SK-N-SH treated with all-trans-retinoic acid at 6 μM for 48 hours (cell line): ENCODE results near the gene GATA6.

ENCODE experiments used
- ATAC-seq: fragments of 200-7000 bp; cut with Tn5 transposase; 3 replicates; pipeline ENCODE4 v1.9.1; 2020; ENCODE audit warnings: mild to moderate bottlenecking, moderate library complexity
- ARNTL ChIP-seq: fragments of 450-650 bp; formaldehyde crosslinking; IDR thresholded peaks from 2 replicates; pipeline ENCODE4 v1.5.0; 2020; ENCODE audit warnings: low read depth, mild to moderate bottlenecking, moderate library complexity, borderline replicate concordance
- CREB5 ChIP-seq: fragments of 250-450 bp; sonication (Bioruptor Pico); IDR thresholded peaks from 2 replicates; pipeline ENCODE4 v1.5.1; 2020; ENCODE audit warnings: low read depth, mild to moderate bottlenecking, moderate library complexity
- CSDC2 ChIP-seq: fragments of 250-450 bp; sonication (Bioruptor Pico); IDR thresholded peaks from 2 replicates; pipeline ENCODE4 v1.5.0; 2020; ENCODE audit warnings: mild to moderate bottlenecking, moderate library complexity
- CSRNP3 ChIP-seq: fragments of 250-450 bp; sonication (Bioruptor Pico); IDR thresholded peaks from 2 replicates; pipeline ENCODE4 v1.5.1; 2021; ENCODE audit warnings: mild to moderate bottlenecking, moderate library complexity
- ESRRG ChIP-seq: fragments of 250-450 bp; sonication (Bioruptor Pico); IDR thresholded peaks from 2 replicates; pipeline ENCODE4 v1.6.1; 2021; ENCODE audit warnings: mild to moderate bottlenecking
- GLIS3 ChIP-seq: fragments of 250-450 bp; sonication (Bioruptor Pico); IDR thresholded peaks from 2 replicates; pipeline ENCODE4 v1.5.0; 2020; ENCODE audit warnings: mild to moderate bottlenecking, moderate library complexity
- ISL1 ChIP-seq: fragments of 250-450 bp; sonication (Bioruptor Pico); IDR thresholded peaks from 2 replicates; pipeline ENCODE4 v2.1.2; 2022; ENCODE audit warnings: mild to moderate bottlenecking, moderate library complexity
- OSR1 ChIP-seq: fragments of 250-450 bp; sonication (Bioruptor Pico); IDR thresholded peaks from 2 replicates; pipeline ENCODE4 v1.8.0; 2022; ENCODE audit warnings: moderate library complexity, mild to moderate bottlenecking, inconsistent platforms
- PATZ1 ChIP-seq: fragments of 250-450 bp; sonication (Bioruptor Pico); IDR thresholded peaks from 2 replicates; pipeline ENCODE4 v1.8.0; 2020; ENCODE audit warnings: mild to moderate bottlenecking, moderate library complexity, borderline replicate concordance
- POU6F1 ChIP-seq: fragments of 250-450 bp; sonication (Bioruptor Pico); IDR thresholded peaks from 2 replicates; pipeline ENCODE4 v1.8.0; 2021; ENCODE audit warnings: low read depth, mild to moderate bottlenecking, moderate library complexity, borderline replicate concordance
- RARB ChIP-seq: fragments of 250-450 bp; sonication (Bioruptor Pico); IDR thresholded peaks from 2 replicates; pipeline ENCODE4 v1.8.0; 2021; ENCODE audit warnings: mild to moderate bottlenecking, moderate library complexity
- SNAI2 ChIP-seq: fragments of 250-450 bp; sonication (Bioruptor Pico); IDR thresholded peaks from 2 replicates; pipeline ENCODE4 v1.5.0; 2020; ENCODE audit warnings: mild to moderate bottlenecking, moderate library complexity
- TOX ChIP-seq: fragments of 250-450 bp; sonication (Bioruptor Pico); IDR thresholded peaks from 2 replicates; pipeline ENCODE4 v1.8.0; 2021; ENCODE audit warnings: mild to moderate bottlenecking, moderate library complexity, borderline replicate concordance
- TSHZ2 ChIP-seq: fragments of 250-450 bp; sonication (Bioruptor Pico); IDR thresholded peaks from 2 replicates; pipeline ENCODE4 v1.5.0; 2020; ENCODE audit warnings: mild to moderate bottlenecking, moderate library complexity
- ZFP3 ChIP-seq: fragments of 250-450 bp; sonication (Bioruptor Pico); IDR thresholded peaks from 2 replicates; pipeline ENCODE4 v1.5.0; 2020; ENCODE audit warnings: mild to moderate bottlenecking, moderate library complexity
- ZFP30 ChIP-seq: fragments of 450-650 bp; formaldehyde crosslinking; IDR thresholded peaks from 2 replicates; pipeline ENCODE4 v1.5.0; 2022; ENCODE audit warnings: mild to moderate bottlenecking, moderate library complexity
- ZNF565 ChIP-seq: fragments of 450-650 bp; formaldehyde crosslinking; conservative IDR thresholded peaks from 2 replicates; pipeline ENCODE4 v1.5.0; 2020; ENCODE audit warnings: low read depth, mild to moderate bottlenecking, moderate library complexity
- ZNF70 ChIP-seq: fragments of 450-650 bp; formaldehyde crosslinking; IDR thresholded peaks from 2 replicates; pipeline ENCODE4 v1.5.0; 2020; ENCODE audit warnings: mild to moderate bottlenecking, moderate library complexity
- ZNF8 ChIP-seq: fragments of 450-650 bp; formaldehyde crosslinking; IDR thresholded peaks from 2 replicates; pipeline ENCODE4 v1.5.0; 2020; ENCODE audit warnings: mild to moderate bottlenecking, moderate library complexity

Gene GATA6

GRCh38 chr18:22169011-22169888 lies at the start of gene GATA6:
Gene GATA6, plus strand, starts transcription at chr18:22169589. Its CDS starts 1,556 bp downstream, at chr18:22171145.
- ATAC-seq, result peak; percentile 73
- TF ChIP-seq OSR1 (CRISPR knock-in tag), result no peak
- no peak for TF ChIP-seq ZNF565 (CRISPR knock-in tag)
- no peak for TF ChIP-seq ZFP3 (CRISPR knock-in tag)
- TF ChIP-seq CREB5 (CRISPR knock-in tag), result no peak
- TF ChIP-seq ZFP30 (CRISPR knock-in tag), result no peak
- no peak for TF ChIP-seq PATZ1
- TF ChIP-seq ZNF70, result no peak
- no peak for TF ChIP-seq ISL1 (CRISPR knock-in tag)
- no peak for TF ChIP-seq TOX (CRISPR knock-in tag)
- no peak for TF ChIP-seq ESRRG (CRISPR knock-in tag)
- no peak for TF ChIP-seq POU6F1 (CRISPR knock-in tag)

- TF ChIP-seq CSRNP3, result no peak
- no peak for TF ChIP-seq GLIS3 (CRISPR knock-in tag)
- no peak for TF ChIP-seq ESRRG (CRISPR knock-in tag)
- no peak for TF ChIP-seq ISL1 (CRISPR knock-in tag)
- TF ChIP-seq CSDC2 (CRISPR knock-in tag), result no peak
- no peak for TF ChIP-seq RARB (CRISPR knock-in tag)
- no peak for TF ChIP-seq PATZ1
- TF ChIP-seq SNAI2 (CRISPR knock-in tag), result no peak
- no peak for TF ChIP-seq CREB5 (CRISPR knock-in tag)
- no peak for TF ChIP-seq ARNTL
- TF ChIP-seq OSR1 (CRISPR knock-in tag), result no peak
- TF ChIP-seq ZNF70, result no peak
- TF ChIP-seq POU6F1 (CRISPR knock-in tag), result no peak
- TF ChIP-seq ZNF8 (CRISPR knock-in tag), result no peak
- no peak for TF ChIP-seq TOX (CRISPR knock-in tag)
- no peak for TF ChIP-seq TSHZ2 (CRISPR knock-in tag)
- ATAC-seq, result no peak
These were observed 44.4 kb upstream of the GATA6 start for GRCh38 chr18:22124970-22125369.
